NB4 (cell line): Measurements from ENCODE around the gene RTN4IP1.
"Not testable (repeated sequence)": the region's sequence is repeated elsewhere in the genome, so short reads cannot be mapped to it uniquely, and the experiment has no call there.

Experiments
- DNase-seq: peaks from one replicate; pipeline ENCODE4 v3.0.0; 2010; ENCODE audit warnings: low read depth
- H3K4me3 ChIP-seq: one replicate; pipeline ENCODE4 v1.5.1; 2011; ENCODE audit warnings: mild to moderate bottlenecking, low read depth, low read length, moderate library complexity
- MYC ChIP-seq: IDR thresholded peaks from 2 replicates; pipeline ENCODE4 v1.6.1; 2011; ENCODE audit warnings: low read depth, low read length
- POLR2A ChIP-seq: IDR thresholded peaks from 2 replicates; pipeline ENCODE4 v1.6.1; 2011; ENCODE audit warnings: mild to moderate bottlenecking; ENCODE audit not compliant: insufficient read length; ENCODE audit errors: extremely low read depth
- TF ChIP-seq, protein P1 (sequence below): IDR thresholded peaks from one replicate; pipeline ENCODE4 v1.5.1; 2012; ENCODE audit warnings: low read depth, low read length
- TF ChIP-seq, protein P2 (sequence below): IDR thresholded peaks from 2 replicates; pipeline ENCODE4 v1.6.1; 2011; ENCODE audit warnings: low read depth, low read length

RTN4IP1 gene

DNA sequence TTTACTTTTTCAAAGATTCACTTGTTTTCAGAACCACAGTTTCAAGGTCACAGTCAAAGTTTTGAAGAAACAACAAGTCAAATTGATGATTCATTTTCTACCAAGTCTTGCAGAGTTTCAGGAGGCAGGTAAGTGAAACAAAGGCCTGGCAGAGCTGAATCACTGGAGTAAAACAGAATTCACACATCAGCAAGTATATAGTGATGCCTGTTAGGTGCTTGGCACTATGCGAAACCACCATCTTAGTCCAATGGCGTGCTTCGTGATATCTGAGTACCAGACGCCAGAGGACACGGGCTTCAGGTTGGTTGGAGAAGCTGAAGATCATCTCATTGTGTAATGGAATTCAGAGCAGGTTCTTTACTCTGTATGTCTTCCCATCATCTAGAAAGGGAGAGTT, 75.9 kb downstream of the RTN4IP1 start:
- TF ChIP-seq POLR2A (no peak), MYC (no peak)
- TF ChIP-seq, protein P1, sequence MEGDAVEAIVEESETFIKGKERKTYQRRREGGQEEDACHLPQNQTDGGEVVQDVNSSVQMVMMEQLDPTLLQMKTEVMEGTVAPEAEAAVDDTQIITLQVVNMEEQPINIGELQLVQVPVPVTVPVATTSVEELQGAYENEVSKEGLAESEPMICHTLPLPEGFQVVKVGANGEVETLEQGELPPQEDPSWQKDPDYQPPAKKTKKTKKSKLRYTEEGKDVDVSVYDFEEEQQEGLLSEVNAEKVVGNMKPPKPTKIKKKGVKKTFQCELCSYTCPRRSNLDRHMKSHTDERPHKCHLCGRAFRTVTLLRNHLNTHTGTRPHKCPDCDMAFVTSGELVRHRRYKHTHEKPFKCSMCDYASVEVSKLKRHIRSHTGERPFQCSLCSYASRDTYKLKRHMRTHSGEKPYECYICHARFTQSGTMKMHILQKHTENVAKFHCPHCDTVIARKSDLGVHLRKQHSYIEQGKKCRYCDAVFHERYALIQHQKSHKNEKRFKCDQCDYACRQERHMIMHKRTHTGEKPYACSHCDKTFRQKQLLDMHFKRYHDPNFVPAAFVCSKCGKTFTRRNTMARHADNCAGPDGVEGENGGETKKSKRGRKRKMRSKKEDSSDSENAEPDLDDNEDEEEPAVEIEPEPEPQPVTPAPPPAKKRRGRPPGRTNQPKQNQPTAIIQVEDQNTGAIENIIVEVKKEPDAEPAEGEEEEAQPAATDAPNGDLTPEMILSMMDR, result no peak
- TF ChIP-seq, protein P2, sequence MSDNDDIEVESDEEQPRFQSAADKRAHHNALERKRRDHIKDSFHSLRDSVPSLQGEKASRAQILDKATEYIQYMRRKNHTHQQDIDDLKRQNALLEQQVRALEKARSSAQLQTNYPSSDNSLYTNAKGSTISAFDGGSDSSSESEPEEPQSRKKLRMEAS, result no peak
- no peak for DNase-seq
- no peak overlapping the region for H3K4me3 ChIP-seq

DNA sequence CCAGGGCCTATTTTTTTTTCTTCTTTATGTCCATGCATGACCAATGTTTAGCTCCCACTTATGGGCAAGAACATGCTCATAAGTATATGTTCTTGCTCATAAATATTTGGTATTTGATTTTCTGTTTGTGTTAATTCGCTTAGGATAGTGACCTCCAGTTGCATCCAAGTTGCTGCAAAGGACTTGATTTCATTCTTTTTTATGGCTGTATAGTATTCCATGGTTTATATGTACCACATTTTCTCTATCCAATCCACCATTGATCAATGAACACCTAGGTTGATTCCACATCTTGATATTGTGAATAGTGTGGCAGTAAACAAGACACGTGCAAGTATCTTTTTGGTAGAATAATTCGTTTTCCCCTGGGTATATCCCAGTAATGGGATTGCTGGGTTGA, 78.1 kb downstream of the RTN4IP1 start:
- no peak overlapping the region for H3K4me3 ChIP-seq
- no peak for DNase-seq
- TF ChIP-seq POLR2A (no peak), MYC (no peak)
- TF ChIP-seq, protein P2, result no peak
- TF ChIP-seq, protein P1, result no peak

DNA sequence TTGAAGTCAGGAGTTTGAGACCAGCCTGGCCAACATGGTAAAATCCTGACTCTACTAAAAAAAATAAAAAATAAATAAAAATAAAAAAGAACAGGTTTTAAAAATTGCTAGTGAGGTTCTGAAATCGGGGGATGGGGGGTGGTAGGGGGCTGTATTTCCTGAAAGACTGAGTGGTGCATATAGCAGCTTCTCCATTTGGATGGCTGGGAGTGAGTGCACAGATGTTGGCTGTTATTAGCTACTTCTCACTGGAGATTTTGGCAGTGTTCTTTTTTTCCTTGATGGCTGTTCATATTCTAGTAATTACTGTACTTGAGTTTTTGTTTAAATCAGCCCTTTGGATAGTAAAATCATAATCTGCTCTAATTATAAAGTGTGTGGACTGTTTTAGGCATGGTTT, 79.8 kb downstream of the RTN4IP1 start:
- no peak overlapping the region for H3K4me3 ChIP-seq
- TF ChIP-seq, protein P1, result no peak
- TF ChIP-seq MYC (no peak), POLR2A (no peak)
- TF ChIP-seq, protein P2, result no peak
- no peak for DNase-seq

DNA sequence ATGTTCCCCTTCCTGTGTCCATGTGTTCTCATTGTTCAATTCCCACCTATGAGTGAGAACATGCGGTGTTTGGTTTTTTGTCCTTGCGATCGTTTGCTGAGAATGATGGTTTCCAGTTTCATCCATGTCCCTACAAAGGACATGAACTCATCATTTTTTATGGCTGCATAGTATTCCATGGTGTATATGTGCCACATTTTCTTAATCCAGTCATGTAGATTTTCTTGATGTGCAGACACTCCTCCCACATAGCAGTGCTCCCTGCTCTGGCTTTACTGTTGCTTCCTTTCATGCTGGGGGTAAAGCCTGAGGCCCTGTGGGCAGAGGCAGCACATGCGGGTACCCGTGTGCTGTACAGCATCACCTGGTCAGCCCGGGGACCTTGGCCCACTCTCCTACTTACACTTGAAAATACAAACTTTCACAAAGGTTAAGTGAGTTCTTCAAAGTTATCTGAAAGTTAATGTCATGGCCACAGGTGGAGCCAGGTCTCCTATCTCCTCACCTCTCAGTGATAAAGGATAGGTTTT, 80.3 kb downstream of the RTN4IP1 start:
- not testable (repeated sequence) for DNase-seq, H3K4me3 ChIP-seq

DNA sequence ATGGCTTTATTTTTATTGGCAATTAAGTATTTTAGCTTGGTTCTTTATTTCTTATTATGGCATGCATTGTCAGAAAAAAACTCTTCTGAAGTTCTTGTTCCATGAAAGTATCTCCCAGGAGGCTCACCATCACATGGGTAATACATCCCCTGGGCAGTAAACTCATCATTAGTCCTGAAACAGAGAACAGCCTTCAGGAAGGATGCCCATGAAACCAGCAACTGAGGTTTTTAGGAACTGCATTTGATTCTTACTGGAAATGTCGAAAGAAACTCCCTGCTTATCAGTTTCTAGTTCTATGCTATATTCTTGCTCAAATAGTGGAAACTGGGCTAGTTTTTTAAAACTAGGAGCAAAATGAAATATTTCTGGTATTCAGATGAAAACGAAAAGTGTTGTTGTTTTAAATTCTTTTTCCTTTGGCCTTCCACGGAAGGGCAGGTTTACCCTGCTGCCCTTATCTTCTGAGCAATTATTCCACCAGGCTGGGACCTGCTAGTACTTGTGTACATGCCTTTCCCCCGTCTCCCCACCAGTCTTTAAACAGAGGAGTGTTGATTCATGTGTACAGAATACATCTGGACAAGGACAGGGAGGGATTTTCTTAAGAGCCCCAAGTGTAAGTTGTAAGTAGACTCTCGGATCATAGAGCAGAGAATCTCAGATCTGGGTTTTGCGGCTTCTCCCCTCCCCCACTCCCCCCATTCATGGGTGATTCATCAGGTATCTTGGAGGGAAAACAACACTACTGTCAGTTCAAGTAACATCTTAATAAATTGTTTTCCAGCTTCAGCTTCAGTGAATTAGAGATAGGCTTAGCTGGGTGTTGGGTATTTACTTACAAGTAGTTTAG, 81.5 kb downstream of the RTN4IP1 start:
- H3K4me3 ChIP-seq, result no peak overlapping the region
- peak; percentile 37 for DNase-seq
- no peak for TF ChIP-seq MYC
- TF ChIP-seq, protein P2, result no peak
- no peak for TF ChIP-seq POLR2A
- TF ChIP-seq, protein P1, result no peak

DNA sequence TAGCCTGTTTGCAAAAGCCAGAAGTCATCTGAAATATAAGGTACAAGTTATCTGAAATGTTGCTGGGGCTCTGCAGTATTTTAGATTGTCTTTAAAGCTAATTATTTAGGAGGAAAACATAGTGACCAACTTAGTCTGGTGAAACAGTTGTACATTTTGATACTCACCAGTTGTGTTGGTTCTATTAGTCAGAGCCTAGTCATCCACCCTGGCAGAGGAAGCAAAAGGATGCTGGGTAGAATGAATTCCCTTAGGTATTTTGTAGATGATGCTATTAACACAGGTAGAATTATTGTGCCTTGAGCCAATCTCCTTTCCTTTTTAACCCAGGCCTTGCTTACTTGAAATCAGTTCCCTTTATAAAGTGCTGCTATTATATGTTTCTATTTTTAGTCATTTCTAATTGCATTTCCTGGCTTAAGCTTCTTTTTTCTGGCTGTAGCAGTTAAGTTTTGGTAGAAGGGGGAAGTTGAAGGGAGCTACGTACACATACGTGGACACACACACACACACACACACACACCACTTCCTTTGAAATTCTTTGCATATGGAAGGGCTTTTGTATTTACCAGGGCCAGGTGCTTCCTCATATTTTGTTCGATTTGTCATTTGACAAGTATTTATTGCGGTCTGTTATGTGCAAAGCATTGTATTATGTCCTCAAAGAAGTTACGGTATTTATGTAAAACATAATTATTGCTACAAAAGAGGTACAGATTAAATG, 82.4 kb downstream of the RTN4IP1 start:
- peak; percentile 83 for DNase-seq
- H3K4me3 ChIP-seq, result no peak overlapping the region
- TF ChIP-seq, protein P2, result no peak
